NCI-H1436 (cell line): Measurements from ENCODE around the gene ABCA4.

Experiments used
- DNase-seq: peaks from one replicate; lab custom pipeline; 2025; lab: John Stamatoyannopoulos, UW

The ABCA4 gene

DNA sequence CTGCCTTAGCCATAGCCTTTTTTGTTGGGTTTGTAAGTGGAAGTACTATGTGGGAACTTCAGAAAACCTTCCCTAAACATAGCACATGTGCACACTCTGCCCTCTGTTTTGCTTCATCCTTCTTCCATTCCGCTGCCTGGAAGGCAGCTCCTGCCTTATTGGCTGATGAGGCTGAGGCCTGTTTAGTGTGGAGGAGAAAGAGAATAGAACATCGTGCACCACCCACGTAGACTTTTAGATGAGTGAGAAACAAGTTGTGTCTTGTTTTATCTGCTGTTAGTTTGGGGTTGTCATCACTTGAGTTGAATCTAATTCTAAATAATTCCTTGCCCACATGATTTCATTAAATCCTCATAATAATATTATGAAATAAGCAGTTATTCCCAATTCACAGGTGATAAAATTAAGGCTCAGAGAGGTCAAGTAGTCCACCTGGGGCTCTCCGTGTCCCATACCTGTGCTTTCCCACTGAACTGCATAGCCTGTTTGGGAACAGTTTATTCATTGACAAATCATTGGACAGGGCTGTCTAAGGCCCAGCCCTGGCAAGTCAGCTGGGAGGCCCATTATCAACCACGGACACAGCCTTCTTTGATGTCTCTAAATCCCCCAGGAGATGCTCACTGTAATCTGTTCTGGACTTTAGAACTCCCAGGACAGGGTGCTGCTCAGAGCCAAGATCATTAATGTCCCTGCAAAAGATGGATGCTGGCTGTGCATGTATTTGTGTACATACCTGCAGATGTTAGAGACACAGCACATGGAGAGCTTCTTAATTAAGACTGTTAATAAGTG lies 93.0 kb downstream of the ABCA4 start:
- DNase-seq = no peak

DNA sequence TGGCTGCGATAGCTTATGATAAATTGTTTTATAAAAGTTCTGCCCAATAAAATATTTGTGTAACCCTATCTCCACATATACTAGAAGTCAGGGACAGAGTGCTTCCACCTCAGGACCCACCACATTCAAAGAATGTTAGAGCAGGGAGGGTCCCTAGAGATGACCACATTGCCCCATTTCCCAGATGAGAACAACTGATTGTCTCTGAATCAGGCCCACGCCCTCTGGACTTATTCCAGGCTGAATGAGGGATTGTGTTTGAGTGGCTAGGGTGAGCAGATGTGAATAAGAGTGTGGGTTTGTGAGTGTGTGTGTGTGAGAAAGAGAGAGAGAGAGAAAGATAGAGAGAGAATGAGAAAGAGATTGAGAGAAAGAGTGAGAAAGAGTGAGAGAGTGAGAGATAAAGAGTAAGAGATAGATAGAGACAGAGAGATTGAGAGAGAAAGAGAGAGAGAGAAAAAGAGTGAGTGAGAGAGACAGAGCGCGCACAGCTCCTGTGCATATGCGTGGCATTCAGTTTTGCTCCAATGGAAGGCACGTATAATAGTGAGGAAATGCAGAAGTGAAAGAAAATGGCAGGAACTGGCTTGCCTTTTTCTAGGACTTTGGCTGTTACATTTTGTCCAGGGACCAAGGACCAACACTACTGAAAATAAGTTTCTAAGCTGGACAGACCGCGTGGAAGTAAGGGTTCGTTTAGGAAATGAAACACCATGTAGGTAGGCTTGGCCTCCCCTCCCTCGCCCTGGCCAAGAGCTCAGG lies 94.1 kb downstream of the ABCA4 start:
- DNase-seq = no peak

DNA sequence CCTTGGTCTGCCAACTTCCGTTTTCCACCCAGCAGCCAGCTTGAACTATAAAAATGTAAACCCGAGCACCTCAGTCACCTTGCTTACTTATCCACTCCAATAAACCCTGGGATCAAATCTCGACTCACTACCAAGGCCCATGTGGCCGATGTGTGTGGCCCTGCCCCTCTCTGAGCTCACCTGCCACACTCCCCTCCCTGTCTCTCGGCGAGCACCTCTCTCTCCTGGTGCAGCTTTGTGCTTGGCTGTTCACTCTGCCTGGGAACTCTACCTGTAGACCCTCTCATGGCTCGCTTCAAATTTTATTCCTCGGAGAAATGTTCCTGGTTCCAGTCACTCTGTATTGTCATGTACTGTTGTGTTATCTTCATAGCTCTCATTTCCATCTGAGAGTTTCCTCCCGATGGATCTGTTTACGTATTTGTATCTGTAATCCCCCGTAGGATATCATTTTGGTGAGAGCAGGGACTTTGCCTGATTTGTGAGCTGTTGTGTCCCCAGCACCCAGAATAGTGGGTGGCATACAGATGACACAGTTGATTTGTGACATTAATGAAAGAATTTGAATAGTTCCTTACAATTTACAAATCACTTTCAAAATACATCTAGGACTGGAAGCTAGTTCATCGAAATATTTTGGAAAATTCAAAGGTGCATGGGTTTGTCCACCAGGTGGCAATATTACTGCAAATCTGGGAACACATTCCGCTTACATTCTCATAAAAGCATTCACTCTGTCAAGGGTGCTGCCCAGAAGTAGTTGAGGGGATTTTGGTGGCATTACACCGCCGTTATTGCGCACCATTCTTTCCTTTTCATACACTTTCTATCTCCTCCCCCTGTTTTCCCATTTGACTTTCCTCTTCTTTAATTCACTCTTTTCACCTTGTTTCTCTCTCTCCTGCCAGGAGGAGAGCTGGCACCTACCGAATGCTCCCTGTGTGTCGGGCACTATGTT lies 95.3 kb downstream of the ABCA4 start:
- peak; percentile 22 for DNase-seq

DNA sequence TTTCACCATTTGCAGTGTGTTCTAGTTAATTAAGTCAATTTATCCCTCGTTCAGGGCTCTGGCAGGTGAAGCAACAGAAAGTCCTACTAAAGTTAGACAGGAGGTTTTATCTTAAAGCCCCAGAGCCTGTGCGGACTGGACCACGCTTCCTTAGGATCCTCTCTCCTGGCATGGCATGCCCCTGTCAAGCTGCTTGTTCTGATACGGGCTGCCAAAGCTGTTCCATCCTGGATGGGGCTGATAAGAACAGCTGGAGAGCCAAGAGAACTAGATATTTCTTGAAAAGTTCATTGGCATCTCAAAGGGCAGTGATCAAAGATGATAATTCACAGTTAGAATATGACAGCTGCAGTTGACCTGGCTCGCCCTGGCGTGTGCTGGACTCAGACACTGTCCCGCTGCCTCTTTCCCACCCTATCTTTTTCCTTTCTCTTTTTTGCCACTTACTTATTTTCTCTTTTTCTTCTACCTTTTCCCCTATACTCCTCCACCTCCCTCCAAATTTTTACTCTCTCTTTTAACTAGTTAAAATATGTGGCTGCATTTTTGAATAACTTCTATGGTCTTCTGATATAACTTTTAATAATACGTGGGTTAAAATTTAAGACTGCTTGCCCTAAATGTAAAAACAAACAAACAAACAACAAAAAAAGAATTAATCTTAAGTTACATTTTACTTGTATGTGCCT lies 96.7 kb downstream of the ABCA4 start:
- no peak for DNase-seq

DNA sequence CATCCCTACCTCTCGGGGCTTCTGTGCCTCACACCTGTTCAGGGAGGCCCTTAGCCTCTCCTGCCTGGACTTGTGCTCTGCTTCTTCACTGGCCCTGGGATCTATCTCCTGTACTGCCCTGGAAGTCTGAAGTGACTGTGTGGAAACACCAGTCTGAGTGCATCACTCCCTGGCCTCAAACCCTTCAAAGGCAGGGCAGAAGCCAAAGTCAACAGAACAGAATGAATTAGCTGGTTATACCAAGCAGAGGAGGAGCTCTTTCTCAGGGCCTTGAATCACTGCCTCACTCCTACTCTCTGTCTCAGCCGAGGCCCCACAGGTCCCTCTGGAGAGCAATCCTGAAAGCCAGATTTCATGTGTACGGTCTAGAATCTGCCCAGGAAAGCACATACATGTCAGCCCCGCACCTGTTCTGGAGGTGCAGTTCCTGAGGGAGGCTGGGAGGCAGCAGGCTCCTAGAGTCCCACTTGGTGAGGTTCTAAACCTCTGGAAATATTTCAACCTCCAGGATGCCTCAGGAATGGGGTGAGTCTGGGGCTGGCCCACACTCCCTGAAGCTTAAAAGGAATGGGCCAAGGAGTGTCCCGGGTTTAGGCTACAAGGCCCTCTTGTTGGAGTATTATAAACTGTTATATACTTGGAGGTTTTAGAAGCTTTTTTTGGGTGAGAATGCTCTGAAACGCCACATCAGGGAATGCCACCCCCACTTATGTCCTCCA lies 98.3 kb downstream of the ABCA4 start:
- no peak for DNase-seq

DNA sequence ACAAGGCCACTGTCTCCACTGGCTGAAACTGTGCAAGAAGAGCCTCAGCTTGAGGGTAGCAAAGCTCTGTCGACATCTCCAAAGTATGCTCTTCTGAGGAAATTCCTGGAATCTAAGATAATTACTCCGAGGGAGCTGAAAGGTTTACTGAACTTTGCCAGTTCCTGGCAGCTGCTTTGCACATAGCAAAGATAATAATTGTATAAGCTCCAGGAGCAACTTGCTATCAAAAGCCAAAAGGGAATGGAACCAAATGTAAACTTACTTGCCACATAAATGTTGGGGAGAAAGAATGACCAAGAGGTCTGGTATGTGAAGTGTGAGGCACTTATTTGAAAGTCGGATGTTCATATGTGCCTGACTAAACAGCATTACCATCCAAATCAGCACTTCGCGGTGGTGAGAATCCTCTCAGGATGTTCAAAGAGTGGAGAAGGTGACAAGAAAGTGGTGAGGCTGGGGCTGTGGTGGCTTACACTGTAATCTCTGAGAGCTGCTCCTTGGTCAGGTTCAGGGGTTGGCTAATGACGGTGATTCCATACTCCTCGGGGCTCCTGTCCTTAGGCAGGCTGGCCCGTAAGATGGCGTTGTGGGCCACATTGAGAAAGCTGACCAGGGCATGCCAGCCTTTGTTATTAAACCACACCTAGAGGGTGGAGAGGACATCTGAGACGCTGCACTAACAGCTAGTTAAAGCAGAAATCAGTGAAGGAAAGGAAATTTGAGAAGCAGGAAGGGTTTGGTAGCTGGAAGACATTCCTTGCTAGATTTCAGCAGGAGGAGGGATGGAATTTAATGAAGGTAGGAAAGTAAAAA lies 100.0 kb downstream of the ABCA4 start:
- DNase-seq = no peak

DNA sequence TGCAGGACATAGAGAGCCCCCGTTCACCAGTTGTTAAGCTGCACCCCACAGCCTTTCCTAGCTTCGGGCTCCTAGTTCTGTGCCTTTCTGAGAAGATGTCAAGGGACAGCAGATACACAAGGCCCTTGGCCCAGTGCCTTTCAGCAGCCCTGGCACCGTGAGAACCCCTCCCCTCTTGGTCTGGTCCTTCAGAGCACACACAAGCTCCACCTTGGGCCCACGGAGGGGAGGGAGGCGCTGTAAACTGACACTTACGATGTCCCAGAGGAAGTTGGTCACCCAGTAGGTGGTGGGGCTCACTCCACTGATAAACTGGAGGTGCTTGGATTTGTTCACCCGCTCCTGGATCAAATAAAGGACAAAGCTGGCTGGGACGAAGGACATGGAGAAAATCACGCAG lies 101.6 kb downstream of the ABCA4 start:
- DNase-seq = no peak

DNA sequence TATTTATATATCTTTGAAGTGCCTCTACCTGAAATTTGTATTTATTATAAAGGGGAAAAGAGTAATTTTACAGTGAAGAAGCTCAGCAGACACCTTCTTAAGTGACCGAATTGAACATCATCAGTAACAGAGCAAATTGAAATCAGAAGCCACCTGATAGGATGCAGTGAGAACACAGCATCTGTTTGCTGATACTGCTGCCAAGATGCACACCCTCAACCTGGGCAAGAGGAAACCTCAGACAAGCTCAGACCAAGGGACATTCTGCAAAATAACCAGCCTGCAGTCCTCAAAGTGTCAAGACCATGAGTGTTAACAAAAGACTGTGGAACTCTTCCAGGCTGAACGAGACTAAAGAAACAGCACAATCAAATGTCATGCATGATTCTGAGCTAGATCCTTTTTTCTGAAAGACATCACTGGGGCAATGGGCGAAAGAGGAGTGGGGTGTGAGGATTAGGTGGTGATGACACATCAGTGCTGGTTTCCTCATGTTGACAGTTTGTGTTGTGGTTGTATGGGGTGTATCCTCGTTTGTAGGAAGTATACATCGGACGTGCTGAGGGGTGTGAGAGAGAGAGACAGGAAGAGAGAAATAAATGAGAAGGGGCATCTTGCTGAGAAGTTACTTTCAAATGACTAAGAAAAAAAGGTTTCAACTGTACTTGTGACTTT lies 103.7 kb downstream of the ABCA4 start:
- no peak for DNase-seq

DNA sequence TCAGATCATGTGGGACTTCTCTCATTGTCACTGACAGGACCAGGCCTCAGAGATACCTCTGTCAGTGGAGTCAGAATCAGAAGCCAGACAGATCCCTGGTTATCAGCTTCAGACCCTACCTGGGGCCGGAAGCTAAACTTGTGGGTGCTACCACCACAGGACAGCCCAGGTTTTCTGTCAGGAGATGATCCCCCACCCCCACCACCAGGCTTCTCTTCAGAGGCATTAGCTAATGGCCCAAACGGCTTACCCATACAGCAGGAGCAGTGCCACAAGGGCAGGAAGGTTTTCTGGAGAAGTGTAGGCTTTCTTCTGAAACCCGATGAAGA lies 105.5 kb downstream of the ABCA4 start:
- no peak for DNase-seq

DNA sequence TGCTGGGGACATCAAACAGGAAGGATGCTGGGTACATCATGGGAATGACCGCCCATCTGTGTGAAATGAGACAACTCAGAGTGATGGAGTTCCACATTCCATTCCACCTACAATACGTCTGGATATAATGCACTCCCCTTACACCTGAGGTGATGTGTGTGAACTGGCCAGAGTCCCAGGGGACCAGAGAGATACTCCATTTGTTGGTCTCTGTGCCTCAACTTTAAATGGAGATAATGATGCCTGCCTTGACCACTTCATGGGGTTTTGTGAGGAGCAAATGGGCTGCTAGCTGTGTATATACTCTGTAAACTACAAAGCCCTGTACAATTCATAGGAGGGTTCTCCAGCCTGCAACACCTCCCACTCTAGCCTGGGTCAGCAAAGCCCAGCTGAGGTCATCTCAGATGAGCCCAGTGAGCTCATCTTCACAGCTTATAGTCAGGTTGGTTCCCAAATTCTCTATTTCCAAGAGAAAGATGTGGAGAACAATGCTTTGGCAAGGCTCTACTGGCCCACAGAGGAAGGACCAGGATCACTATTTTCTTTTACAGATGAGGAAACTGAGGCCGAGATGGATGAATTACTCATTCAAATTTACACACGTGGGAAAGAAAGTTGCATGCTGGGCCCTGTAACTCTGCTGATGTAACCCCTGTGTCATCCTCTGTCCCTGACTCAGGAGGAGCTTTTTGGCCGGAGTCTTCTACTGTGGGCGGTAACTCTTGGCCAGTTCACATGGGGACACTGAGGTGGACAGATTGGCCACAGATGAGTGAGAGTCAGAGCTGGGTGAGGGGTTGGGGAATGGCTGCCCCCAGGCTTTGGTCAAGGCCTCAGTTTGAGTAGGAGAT lies 106.1 kb downstream of the ABCA4 start:
- no peak for DNase-seq

DNA sequence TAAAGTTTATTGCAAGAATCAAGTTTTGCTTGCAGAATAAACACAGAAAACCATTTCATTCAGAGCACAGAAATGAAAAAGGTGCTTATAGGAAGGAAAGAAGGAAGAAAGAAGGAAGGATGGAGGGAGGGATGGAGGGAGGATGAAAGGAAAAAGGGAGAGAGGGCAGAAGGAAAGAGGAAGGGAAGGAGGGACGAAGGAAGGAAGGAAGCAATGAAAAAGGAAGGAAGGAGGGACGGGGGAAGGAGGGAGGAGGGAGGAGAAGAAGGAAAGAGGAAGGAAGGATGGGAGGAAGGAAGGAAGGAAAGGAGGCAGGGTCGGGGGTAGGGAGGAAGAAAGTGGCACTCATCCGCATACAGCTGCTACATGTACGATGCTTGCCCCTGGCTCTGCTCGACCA lies 106.9 kb downstream of the ABCA4 start:
- no peak for DNase-seq

DNA sequence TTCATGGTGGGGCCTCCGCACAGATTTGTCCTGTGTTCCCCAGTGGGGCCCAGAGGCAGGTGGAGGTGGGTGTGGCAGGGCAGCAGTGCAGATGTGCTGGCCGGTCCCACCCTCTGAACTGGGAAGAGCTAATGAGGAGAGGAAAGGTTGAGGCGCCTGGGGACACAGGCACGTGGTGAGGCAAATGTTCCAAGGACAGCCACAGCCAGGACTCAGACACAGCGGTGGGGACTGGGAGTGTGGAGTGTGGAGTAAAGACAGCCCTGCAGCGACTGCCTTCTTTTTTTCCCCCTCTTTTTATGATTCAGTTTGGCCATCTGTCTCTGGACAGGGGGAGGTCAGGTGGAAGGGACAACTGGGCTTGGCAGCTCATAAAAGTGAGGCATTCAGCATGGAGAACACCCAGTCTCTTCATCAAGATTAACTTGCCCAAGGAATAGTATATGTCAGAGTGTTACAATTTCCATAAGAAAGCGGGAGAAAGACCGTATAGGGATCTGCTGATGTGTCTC lies 107.5 kb downstream of the ABCA4 start:
- DNase-seq = no peak

DNA sequence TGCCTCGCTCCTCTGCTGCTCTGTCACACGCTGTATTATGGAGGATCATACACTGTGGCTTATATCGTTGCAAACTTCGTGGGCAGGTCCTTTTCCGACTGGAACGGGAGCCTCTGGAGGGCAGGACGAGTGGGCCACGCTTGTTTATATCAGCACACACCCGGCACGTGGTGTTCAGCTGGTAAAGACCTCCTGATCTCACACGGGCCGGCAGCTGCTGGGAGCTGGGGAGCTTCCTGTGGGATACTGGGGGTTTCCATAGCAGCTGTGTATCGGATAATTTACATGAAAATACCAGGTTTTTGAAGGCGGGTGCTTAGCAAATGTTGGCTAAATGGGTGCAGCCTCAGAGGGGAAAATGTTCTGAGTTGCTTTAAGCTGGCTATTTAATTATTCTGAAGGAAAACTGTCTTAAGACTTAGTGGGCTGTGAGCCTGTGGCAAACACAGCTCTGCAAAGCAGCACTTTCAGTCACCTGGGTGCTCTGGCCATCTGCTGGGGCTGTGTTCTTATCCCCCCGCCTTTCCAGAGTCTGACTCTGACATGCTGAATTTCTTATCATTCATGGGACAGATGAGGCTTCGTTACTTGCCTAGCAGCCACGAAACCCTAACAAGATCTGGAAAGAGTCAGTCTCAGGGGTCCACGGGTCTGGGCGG lies 108.1 kb downstream of the ABCA4 start:
- DNase-seq = no peak

DNA sequence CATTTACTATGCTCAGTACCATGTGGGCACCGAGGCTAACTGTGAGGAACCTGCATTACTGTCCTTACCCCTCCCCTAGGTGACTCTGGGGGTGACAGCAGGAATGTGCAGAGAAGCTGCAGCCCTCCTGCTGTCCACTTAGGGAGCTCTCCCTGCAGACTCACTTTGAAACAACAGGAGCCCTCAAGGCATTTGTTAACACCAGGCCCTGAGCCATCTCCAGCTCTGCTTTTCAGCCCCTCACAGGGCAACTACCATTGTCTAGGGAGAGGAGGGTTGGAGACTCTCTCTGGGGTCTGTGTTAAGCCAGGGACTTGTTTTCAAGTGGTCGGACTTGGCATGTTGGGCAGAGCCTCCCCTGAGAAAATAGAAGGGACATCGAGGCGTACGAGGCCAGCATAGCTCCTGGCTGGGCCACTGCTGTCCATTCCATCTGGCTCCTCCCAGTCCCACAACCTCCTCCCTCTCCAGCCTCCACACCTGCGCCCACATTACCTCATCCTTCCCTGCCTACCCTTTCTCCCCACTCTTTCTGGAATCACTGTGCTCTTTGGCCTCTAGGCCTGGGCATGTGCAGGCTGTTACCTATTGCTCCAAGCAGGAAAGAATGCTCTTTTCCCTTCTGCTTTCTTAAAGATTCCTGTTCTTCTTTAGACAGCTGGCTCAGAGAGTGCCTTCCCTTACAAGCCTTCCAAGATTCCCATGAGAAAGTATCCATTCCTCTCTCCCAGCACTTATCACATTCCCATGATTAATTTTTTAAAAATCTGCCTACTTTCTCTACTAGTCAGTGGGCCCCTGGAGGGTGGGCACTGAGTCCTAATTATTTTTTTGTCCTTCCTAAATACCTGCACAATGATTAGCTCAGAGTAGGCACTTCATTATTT lies 109.0 kb downstream of the ABCA4 start:
- DNase-seq = no peak

DNA sequence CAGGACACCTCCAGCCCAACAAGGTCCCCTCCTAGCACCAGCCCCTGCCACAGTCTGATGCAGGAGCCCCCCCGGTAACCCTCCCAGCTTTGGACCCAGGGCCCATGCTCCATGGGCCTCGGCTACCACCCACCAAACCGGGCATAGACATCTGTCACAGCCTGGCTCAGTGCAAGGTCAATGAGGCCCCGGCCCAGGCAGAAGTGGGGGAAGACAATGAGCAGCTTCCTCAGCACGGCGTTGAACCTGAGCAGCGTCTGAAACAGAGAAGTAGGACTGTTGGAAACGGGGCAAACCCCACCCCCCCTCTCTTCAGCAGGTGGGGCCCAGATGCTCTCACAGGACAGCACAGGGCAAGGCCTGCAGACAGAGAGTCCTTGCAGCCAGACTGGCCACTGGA lies 109.8 kb downstream of the ABCA4 start:
- no peak for DNase-seq

DNA sequence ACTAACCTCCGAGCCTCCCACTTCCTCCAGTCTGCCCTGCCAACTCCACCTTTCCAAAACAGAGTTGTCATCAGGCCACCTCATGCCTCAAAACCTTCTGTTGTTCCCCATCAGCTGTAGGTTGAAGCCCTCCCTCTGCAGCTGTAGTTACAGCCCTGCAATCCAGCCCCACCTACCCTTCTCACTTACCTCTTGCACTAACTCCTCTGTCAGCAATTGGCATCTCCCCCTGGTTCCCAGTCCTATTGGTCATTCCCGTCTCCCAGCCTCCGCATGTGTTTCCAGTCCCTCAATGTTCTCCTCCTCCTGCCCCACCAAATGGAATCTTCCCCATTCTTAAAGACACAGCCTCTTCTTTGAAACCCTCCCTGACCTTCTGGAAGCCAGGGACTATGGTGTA lies 111.6 kb downstream of the ABCA4 start:
- no peak for DNase-seq

DNA sequence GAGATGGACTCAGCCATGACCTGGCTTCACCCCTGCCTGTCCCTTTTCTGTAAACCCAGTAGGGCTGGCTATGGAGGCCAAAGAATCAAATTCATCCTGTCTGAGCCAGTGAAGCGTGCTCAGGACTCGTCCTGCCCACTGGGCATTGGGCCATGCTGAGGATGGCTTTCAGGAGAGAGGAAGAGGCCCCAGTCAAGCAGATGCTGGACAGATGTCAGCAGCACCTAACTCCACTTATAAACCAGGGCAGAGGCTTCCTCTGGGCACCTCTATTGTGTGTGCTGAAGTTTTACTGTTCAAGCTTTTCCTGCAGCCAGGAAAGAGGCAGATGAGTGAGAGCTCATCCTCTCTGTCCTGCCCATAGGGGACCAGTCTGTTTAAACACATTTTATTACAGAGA lies 114.3 kb downstream of the ABCA4 start:
- DNase-seq = no peak
